Gastrocnemius medialis (tissue), 4 donors: Measurements from ENCODE around the gene SPECC1L. TPM values are rescaled to one million over a fixed set of nuclear protein-coding genes. Genes with fewer than 3 reads are reported as not detected.

Experiments used
- ATAC-seq, 2 donors: fragments of 150-250 bp; one replicate each; pipeline ENCODE4 v1.9.1; 2016
- DNase-seq, 2 donors: peaks; one replicate each; pipeline ENCODE4 v3.0.0-alpha.2; 2019
- H3K27ac ChIP-seq, 4 donors: fragments of 200-600 bp; sonication (generic); 1 replicate in 1 of 4; 2 replicates in 3 of 4; pipeline ENCODE4 v1.5.1; 2016 to 2018; ENCODE audit warnings: mild to moderate bottlenecking in 2 of 4, moderate library complexity in 1 of 4
- H3K27me3 ChIP-seq, 3 donors: fragments of 200-600 bp; sonication (generic) in 2 of 3; 1 replicate in 1 of 3; 2 replicates in 2 of 3; pipeline versions ENCODE4 v1.5.1 to v1.6.0; 2016 to 2019; ENCODE audit warnings: mild to moderate bottlenecking in 1 of 3, moderate library complexity in 1 of 3
- H3K36me3 ChIP-seq, 2 donors: fragments of 200-600 bp; sonication (generic) in 1 of 2; one replicate each; pipeline ENCODE4 v1.5.1; 2017 to 2018
- H3K4me1 ChIP-seq, 2 donors: fragments of 200-600 bp; sonication (generic) in 1 of 2; one replicate each; pipeline ENCODE4 v1.5.1; 2016 to 2017; ENCODE audit warnings: mild to moderate bottlenecking in 2 of 2
- H3K4me3 ChIP-seq, 4 donors: fragments of 200-600 bp; sonication (generic) in 3 of 4; 1 replicate in 1 of 4; 2 replicates in 3 of 4; pipeline ENCODE4 v1.5.1; 2016 to 2019; ENCODE audit warnings: mild to moderate bottlenecking in 2 of 4
- H3K9me3 ChIP-seq, 3 donors: fragments of 200-600 bp; sonication (generic) in 2 of 3; 1 replicate in 1 of 3; 2 replicates in 2 of 3; pipeline ENCODE4 v1.5.1; 2016 to 2019
- POLR2A ChIP-seq, 2 donors: fragments of 450-650 bp; IDR thresholded peaks; one replicate each; pipeline ENCODE4 v1.6.1; 2017; ENCODE audit warnings: antibody characterized with exemption in 2 of 2, mild to moderate bottlenecking in 2 of 2, moderate library complexity in 2 of 2
- in situ Hi-C, 4 donors: fragments of 200-750 bp; cut with MboI; loops; one replicate each; pipeline versions ENCODE4 v1.15.0 to v1.8.0; 2017; ENCODE audit warnings: low sequenced_read_pairs in 4 of 4
- intact Hi-C: fragments of 100-400 bp; cut with DNase I; formaldehyde crosslinking; loops from one replicate; pipeline ENCODE4 v1.15.1; 2023; ENCODE audit warnings: low total_unique reads
- total RNA-seq, 4 donors: library from RNA; depleted of rRNA; stranded (reverse); fragments of >200 nt; gene quantifications; one replicate each; pipeline versions ENCODE4 v1.1.0 to v1.2.3, GENCODE V29; 2016
- TF ChIP-seq, protein P1 (sequence below), 5 experiments: fragments of 450-650 bp in 3 of 5; fragments of 200-600 bp in 2 of 5; sonication (generic) in 2 of 5; IDR thresholded peaks in 4 of 5; conservative IDR thresholded peaks in 1 of 5; 1 replicate in 4 of 5; 2 replicates in 1 of 5; pipeline ENCODE4 v1.5.1; 2016 to 2019; ENCODE audit warnings: antibody characterized with exemption in 5 of 5, mild to moderate bottlenecking in 3 of 5, moderate library complexity in 3 of 5

The SPECC1L gene
- total RNA-seq, 4 donors from 2014 or later: 16.2 to 19.9 (median 18.7) TPM

DNA sequence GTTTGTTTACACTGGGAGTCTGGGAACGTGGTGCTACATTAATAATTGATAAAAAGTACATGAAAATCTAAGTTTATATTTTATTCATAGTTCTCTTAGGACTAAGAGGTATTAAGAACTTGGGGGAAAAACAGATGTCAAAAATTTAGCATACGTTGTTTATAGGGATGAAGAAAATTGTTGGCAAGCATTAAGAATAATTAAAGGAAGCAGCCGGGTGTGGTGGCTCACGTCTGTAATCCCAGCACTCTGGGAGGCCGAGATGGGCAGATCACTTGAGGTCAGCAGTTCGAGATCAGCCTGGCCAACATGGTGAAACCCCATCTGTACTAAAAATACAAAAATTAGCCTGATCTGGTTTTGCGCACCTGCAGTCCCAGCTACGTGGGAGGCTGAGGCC lies 96.1 kb downstream of the SPECC1L start:
- intact Hi-C loops (no loop called here), in situ Hi-C loops (no loop called here)
- TF ChIP-seq POLR2A (IDR thresholded peaks at IDR 0.05): no peak
- TF ChIP-seq, protein P1, sequence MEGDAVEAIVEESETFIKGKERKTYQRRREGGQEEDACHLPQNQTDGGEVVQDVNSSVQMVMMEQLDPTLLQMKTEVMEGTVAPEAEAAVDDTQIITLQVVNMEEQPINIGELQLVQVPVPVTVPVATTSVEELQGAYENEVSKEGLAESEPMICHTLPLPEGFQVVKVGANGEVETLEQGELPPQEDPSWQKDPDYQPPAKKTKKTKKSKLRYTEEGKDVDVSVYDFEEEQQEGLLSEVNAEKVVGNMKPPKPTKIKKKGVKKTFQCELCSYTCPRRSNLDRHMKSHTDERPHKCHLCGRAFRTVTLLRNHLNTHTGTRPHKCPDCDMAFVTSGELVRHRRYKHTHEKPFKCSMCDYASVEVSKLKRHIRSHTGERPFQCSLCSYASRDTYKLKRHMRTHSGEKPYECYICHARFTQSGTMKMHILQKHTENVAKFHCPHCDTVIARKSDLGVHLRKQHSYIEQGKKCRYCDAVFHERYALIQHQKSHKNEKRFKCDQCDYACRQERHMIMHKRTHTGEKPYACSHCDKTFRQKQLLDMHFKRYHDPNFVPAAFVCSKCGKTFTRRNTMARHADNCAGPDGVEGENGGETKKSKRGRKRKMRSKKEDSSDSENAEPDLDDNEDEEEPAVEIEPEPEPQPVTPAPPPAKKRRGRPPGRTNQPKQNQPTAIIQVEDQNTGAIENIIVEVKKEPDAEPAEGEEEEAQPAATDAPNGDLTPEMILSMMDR (IDR thresholded peaks at IDR 0.05 in 4 of 5, conservative IDR thresholded peaks at IDR 0.05 in 1 of 5): no peak
- no peak for DNase-seq
- Histone ChIP-seq H3K27me3 (no peaks in the 10 kb centered on the region), H3K4me1 (no peaks in the 10 kb centered on the region), H3K27ac (no peak overlapping the region), H3K4me3 (no peak overlapping the region), H3K36me3 (peaks cover 2 to 65% of the 10 kb centered on the region in 2 donors), H3K9me3 (no peaks in the 10 kb centered on the region)
- no peak for ATAC-seq

DNA sequence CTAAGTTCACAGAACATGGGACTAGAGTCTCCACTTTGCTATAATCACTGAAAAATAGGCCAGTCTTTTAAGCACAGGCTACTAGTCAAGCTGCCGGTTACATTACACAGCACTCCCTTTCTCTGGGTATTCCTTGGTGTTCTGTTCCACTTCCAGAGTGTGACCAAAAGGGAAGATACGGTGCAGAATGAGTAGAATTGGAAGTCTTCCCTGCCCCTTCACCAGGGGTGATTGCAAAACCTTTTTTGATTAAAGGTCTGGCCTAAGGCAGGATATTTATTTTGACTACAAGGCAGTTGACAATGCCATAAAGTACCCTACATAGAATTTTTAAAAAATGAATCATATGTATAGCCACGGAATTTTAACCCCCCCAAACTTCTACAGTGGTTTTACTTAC lies 97.2 kb downstream of the SPECC1L start:
- ATAC-seq (no peak), DNase-seq (no peak)
- Histone ChIP-seq H3K4me1 (no peaks in the 10 kb centered on the region), H3K27ac (no peak overlapping the region), H3K36me3 (peaks cover 2 to 71% of the 10 kb centered on the region in 2 donors), H3K9me3 (no peaks in the 10 kb centered on the region), H3K4me3 (no peak overlapping the region), H3K27me3 (no peaks in the 10 kb centered on the region)
- TF ChIP-seq POLR2A (IDR thresholded peaks at IDR 0.05): no peak
- TF ChIP-seq, protein P1 (IDR thresholded peaks at IDR 0.05 in 4 of 5, conservative IDR thresholded peaks at IDR 0.05 in 1 of 5): no peak
- intact Hi-C loops: no loop called here
- in situ Hi-C loops: no loop called here

DNA sequence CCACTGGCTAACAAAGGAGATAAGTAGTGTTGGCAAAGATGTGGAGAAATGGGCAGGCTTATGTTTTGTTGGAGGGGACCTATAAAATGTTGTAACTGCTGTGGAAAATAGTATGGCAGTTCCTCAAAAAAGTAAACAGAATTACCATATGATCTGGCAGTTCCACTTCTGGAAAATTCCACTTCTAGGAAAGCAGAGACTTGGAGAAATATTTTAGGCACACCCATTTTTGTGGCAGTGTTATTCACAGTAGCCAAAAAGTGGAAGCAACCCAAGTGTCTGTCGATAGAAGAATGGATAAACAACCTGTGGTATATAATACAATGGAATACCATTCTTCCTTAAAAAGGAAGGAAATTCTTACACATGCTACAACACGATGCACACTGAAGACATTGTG lies 99.8 kb downstream of the SPECC1L start:
- Histone ChIP-seq H3K4me1 (no peaks in the 10 kb centered on the region), H3K27me3 (no peaks in the 10 kb centered on the region), H3K36me3 (peaks cover 2 to 55% of the 10 kb centered on the region in 2 donors), H3K9me3 (no peaks in the 10 kb centered on the region), H3K27ac (no peak overlapping the region), H3K4me3 (no peak overlapping the region)
- in situ Hi-C loops (no loop called here), intact Hi-C loops (no loop called here)
- no peak for DNase-seq
- no peak for ATAC-seq
- TF ChIP-seq, protein P1 (IDR thresholded peaks at IDR 0.05 in 4 of 5, conservative IDR thresholded peaks at IDR 0.05 in 1 of 5): no peak
- TF ChIP-seq POLR2A (IDR thresholded peaks at IDR 0.05): no peak

DNA sequence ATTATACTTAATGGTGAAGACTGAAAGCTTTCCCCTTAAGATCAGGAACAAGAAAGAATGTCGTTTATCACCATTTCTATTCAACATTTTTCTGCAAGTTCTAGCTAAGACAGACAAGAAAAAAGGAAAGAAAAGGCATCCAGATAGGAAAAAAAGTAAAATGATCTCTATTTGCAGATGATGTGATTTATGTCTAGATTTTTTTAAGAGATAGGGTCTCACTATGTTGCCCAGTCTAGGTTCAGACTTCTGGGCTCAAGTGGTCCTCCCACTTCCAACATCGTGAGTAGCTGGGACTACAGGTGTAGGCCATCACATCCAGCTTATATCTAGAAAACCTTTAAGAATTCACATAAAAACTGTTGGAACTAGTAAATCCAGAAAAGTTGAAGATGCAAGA lies 105.4 kb downstream of the SPECC1L start:
- H3K27ac ChIP-seq: no peak overlapping the region
- ATAC-seq: no peak
- no peaks in the 10 kb centered on the region for H3K27me3 ChIP-seq
- H3K36me3 ChIP-seq: peaks cover 0 to 36% of the 10 kb centered on the region in 2 donors
- TF ChIP-seq, protein P1 (IDR thresholded peaks at IDR 0.05 in 4 of 5, conservative IDR thresholded peaks at IDR 0.05 in 1 of 5): no peak
- TF ChIP-seq POLR2A (IDR thresholded peaks at IDR 0.05): no peak
- in situ Hi-C loops (no loop called here), intact Hi-C loops (no loop called here)
- H3K9me3 ChIP-seq: no peaks in the 10 kb centered on the region
- no peak overlapping the region for H3K4me3 ChIP-seq
- no peak for DNase-seq
- peaks cover 9 to 17% of the 10 kb centered on the region in 2 donors for H3K4me1 ChIP-seq

DNA sequence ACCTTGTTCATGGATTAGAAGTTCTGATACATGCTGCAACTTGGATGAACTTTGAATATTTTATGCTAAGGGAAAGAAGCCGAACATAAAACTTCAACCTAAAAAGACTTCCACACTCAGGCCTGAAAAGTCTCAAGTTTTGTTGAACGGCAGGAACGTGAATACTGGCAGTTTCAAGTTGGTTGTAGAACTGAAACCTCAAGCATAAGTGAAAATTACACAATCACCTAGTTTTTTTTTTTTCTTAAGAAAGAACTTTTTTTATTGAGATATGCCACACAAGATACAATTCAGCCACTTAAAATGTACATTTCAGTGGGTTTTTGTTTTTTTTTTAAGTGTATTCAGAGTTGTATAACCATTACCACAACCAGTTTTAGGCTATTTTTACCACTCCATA lies 106.0 kb downstream of the SPECC1L start:
- intact Hi-C loops: no loop called here
- H3K27me3 ChIP-seq: no peaks in the 10 kb centered on the region
- in situ Hi-C loops: no loop called here
- H3K4me1 ChIP-seq: peaks cover 9 to 17% of the 10 kb centered on the region in 2 donors
- H3K27ac ChIP-seq: no peak overlapping the region
- ATAC-seq (no peak), DNase-seq (no peak)
- H3K36me3 ChIP-seq: peaks cover 0 to 30% of the 10 kb centered on the region in 2 donors
- H3K4me3 ChIP-seq: no peak overlapping the region
- TF ChIP-seq POLR2A (IDR thresholded peaks at IDR 0.05): no peak
- TF ChIP-seq, protein P1 (IDR thresholded peaks at IDR 0.05 in 4 of 5, conservative IDR thresholded peaks at IDR 0.05 in 1 of 5): no peak
- no peaks in the 10 kb centered on the region for H3K9me3 ChIP-seq
